ENCODE measurements around the gene RAB11A. TPM values are rescaled to one million over a fixed set of nuclear protein-coding genes. Genes with fewer than 3 reads are reported as not detected.

Gene RAB11A
- total RNA-seq, 2 donors from 2014 or later, result 233 to 295 TPM

GRCh38 chr15:65920121-65920520 lies 50.8 kb downstream of the RAB11A start:
- WGBS, 2 experiments (ENCODE audit: insufficient coverage in 1 of 2, insufficient read length in 1 of 2), result 87 to 91% methylated on average over 1 of the region's 1 CpG
- DNase-seq, result no peak
- Mint-ChIP-seq H3K9me3 (no peaks in the 10 kb centered on the region), H3K4me1 (peaks cover 2% of the 10 kb centered on the region), H3K27me3 (ENCODE audit: insufficient read depth) (no peaks in the 10 kb centered on the region), H3K36me3 (ENCODE audit: low read depth) (peaks cover 7% of the 10 kb centered on the region), H3K27ac (no peak overlapping the region), H3K4me3 (no peak overlapping the region)
- TF ChIP-seq CTCF (conservative IDR thresholded peaks at IDR 0.05), result no peak
- no peaks in the 10 kb centered on the region for H3K9me3 ChIP-seq (ENCODE audit: control insufficient read depth, low read length)
- no peak overlapping the region for H3K9ac ChIP-seq (ENCODE audit: extremely low read depth, low read length, poor library complexity, severe bottlenecking)
- no peak overlapping the region for H3K4me3 ChIP-seq (ENCODE audit: low read length)
- H3K4me1 ChIP-seq (ENCODE audit: control insufficient read depth, insufficient read depth, low read length), result peaks cover 3% of the 10 kb centered on the region
- no peak overlapping the region for H3K27ac ChIP-seq (ENCODE audit: low read depth, low read length)
- no peaks in the 10 kb centered on the region for H3K27me3 ChIP-seq (ENCODE audit: control insufficient read depth, insufficient read depth, low read length, poor library complexity, severe bottlenecking)
- H3K36me3 ChIP-seq (ENCODE audit: control insufficient read depth, insufficient read depth, low read length), result peaks cover 5% of the 10 kb centered on the region

GRCh38 chr15:65920825-65921309 lies 51.6 kb downstream of the RAB11A start:
- Histone ChIP-seq H3K27ac (ENCODE audit: low read depth, low read length) (no peak overlapping the region), H3K36me3 (ENCODE audit: control insufficient read depth, insufficient read depth, low read length) (peaks cover 5% of the 10 kb centered on the region), H3K9me3 (ENCODE audit: control insufficient read depth, low read length) (no peaks in the 10 kb centered on the region), H3K4me3 (ENCODE audit: low read length) (no peak overlapping the region), H3K9ac (ENCODE audit: extremely low read depth, low read length, poor library complexity, severe bottlenecking) (no peak overlapping the region), H3K4me1 (ENCODE audit: control insufficient read depth, insufficient read depth, low read length) (peaks cover 3% of the 10 kb centered on the region), H3K27me3 (ENCODE audit: control insufficient read depth, insufficient read depth, low read length, poor library complexity, severe bottlenecking) (no peaks in the 10 kb centered on the region)
- peaks cover 2% of the 10 kb centered on the region for H3K4me1 Mint-ChIP-seq
- H3K27me3 Mint-ChIP-seq (ENCODE audit: insufficient read depth), result no peaks in the 10 kb centered on the region
- 91 to 92% methylated on average over 4 of the region's 4 CpGs for WGBS, 2 experiments (ENCODE audit: insufficient coverage in 1 of 2, insufficient read length in 1 of 2)
- H3K36me3 Mint-ChIP-seq (ENCODE audit: low read depth), result peaks cover 7% of the 10 kb centered on the region
- H3K4me3 Mint-ChIP-seq, result no peak overlapping the region
- no peaks in the 10 kb centered on the region for H3K9me3 Mint-ChIP-seq
- no peak overlapping the region for H3K27ac Mint-ChIP-seq
- DNase-seq, result no peak
- no peak for TF ChIP-seq CTCF (conservative IDR thresholded peaks at IDR 0.05)

GRCh38 chr15:65921780-65922179 lies 52.5 kb downstream of the RAB11A start:
- peaks cover under 1% of the 10 kb centered on the region for H3K4me1 Mint-ChIP-seq
- no peak for TF ChIP-seq CTCF (conservative IDR thresholded peaks at IDR 0.05)
- Histone ChIP-seq H3K27me3 (ENCODE audit: control insufficient read depth, insufficient read depth, low read length, poor library complexity, severe bottlenecking) (no peaks in the 10 kb centered on the region), H3K27ac (ENCODE audit: low read depth, low read length) (no peak overlapping the region), H3K36me3 (ENCODE audit: control insufficient read depth, insufficient read depth, low read length) (peaks cover 5% of the 10 kb centered on the region), H3K4me3 (ENCODE audit: low read length) (no peak overlapping the region), H3K9me3 (ENCODE audit: control insufficient read depth, low read length) (no peaks in the 10 kb centered on the region), H3K9ac (ENCODE audit: extremely low read depth, low read length, poor library complexity, severe bottlenecking) (no peak overlapping the region), H3K4me1 (ENCODE audit: control insufficient read depth, insufficient read depth, low read length) (no peaks in the 10 kb centered on the region)
- H3K27ac Mint-ChIP-seq, result no peak overlapping the region
- no peak overlapping the region for H3K4me3 Mint-ChIP-seq
- H3K9me3 Mint-ChIP-seq, result no peaks in the 10 kb centered on the region
- DNase-seq, result no peak
- H3K36me3 Mint-ChIP-seq (ENCODE audit: low read depth), result peaks cover 7% of the 10 kb centered on the region
- no peaks in the 10 kb centered on the region for H3K27me3 Mint-ChIP-seq (ENCODE audit: insufficient read depth)
- 83% methylated on average over 4 to 5 of the region's 5 CpGs for WGBS, 2 experiments (ENCODE audit: insufficient coverage in 1 of 2, insufficient read length in 1 of 2)

Measured in endodermal cell (in vitro differentiated cells).